ENCODE results near the gene FIGN. TPM values are rescaled to one million over a fixed set of nuclear protein-coding genes. Genes with fewer than 3 reads are reported as not detected.
A peak's percentile ranks its signal among the peaks of the same experiment; 100 is the strongest.

The FIGN gene
- total RNA-seq, 2 donors from 2014 or later = 18.6 to 20.5 TPM

GRCh38 chr2:163604941-163605555 is 130.8 kb downstream of the FIGN start:
- DNase-seq = no peak
- no peaks in the 10 kb centered on the region for H3K9me3 ChIP-seq (ENCODE audit: control insufficient read depth, low read length)
- no peak overlapping the region for H3K9ac ChIP-seq (ENCODE audit: extremely low read depth, low read length, poor library complexity, severe bottlenecking)
- no peaks in the 10 kb centered on the region for H3K4me1 ChIP-seq (ENCODE audit: control insufficient read depth, insufficient read depth, low read length)
- Mint-ChIP-seq H3K4me1 (peaks cover 22% of the 10 kb centered on the region), H3K27ac (no peak overlapping the region), H3K27me3 (ENCODE audit: insufficient read depth) (no peaks in the 10 kb centered on the region), H3K9me3 (no peaks in the 10 kb centered on the region), H3K36me3 (ENCODE audit: low read depth) (peaks cover 3% of the 10 kb centered on the region), H3K4me3 (no peak overlapping the region)
- TF ChIP-seq CTCF (conservative IDR thresholded peaks at IDR 0.05) = no peak
- no peak overlapping the region for H3K4me3 ChIP-seq (ENCODE audit: low read length)
- H3K27me3 ChIP-seq (ENCODE audit: control insufficient read depth, insufficient read depth, low read length, poor library complexity, severe bottlenecking) = no peaks in the 10 kb centered on the region
- peaks cover 5% of the 10 kb centered on the region for H3K36me3 ChIP-seq (ENCODE audit: control insufficient read depth, insufficient read depth, low read length)
- 80 to 97% methylated on average over 1 to 4 of the region's 4 CpGs for WGBS, 2 experiments (ENCODE audit: insufficient coverage in 1 of 2, insufficient read length in 1 of 2)
- H3K27ac ChIP-seq (ENCODE audit: low read depth, low read length) = peak overlapping the region; percentile 5

GRCh38 chr2:163602196-163602595 is 133.6 kb downstream of the FIGN start:
- H3K36me3 Mint-ChIP-seq (ENCODE audit: low read depth) = no peaks in the 10 kb centered on the region
- H3K27me3 ChIP-seq (ENCODE audit: control insufficient read depth, insufficient read depth, low read length, poor library complexity, severe bottlenecking) = no peaks in the 10 kb centered on the region
- H3K4me3 Mint-ChIP-seq = no peak overlapping the region
- WGBS, 2 experiments (ENCODE audit: insufficient coverage in 1 of 2, insufficient read length in 1 of 2) = 79% methylated on average over 3 of the region's 3 CpGs; no CpG with 5 or more reads in 1 of the 2 experiments
- H3K9ac ChIP-seq (ENCODE audit: extremely low read depth, low read length, poor library complexity, severe bottlenecking) = no peak overlapping the region
- H3K4me1 Mint-ChIP-seq = peaks cover 30% of the 10 kb centered on the region
- no peaks in the 10 kb centered on the region for H3K9me3 ChIP-seq (ENCODE audit: control insufficient read depth, low read length)
- TF ChIP-seq CTCF (conservative IDR thresholded peaks at IDR 0.05) = no peak
- H3K9me3 Mint-ChIP-seq = no peaks in the 10 kb centered on the region
- no peaks in the 10 kb centered on the region for H3K27me3 Mint-ChIP-seq (ENCODE audit: insufficient read depth)
- DNase-seq = no peak
- no peaks in the 10 kb centered on the region for H3K36me3 ChIP-seq (ENCODE audit: control insufficient read depth, insufficient read depth, low read length)
- no peak overlapping the region for H3K4me3 ChIP-seq (ENCODE audit: low read length)
- H3K27ac Mint-ChIP-seq = no peak overlapping the region
- H3K27ac ChIP-seq (ENCODE audit: low read depth, low read length) = peak overlapping the region; percentile 21
- peaks cover 5% of the 10 kb centered on the region for H3K4me1 ChIP-seq (ENCODE audit: control insufficient read depth, insufficient read depth, low read length)

- H3K27me3 Mint-ChIP-seq (ENCODE audit: insufficient read depth) = no peaks in the 10 kb centered on the region
- H3K9ac ChIP-seq (ENCODE audit: extremely low read depth, low read length, poor library complexity, severe bottlenecking) = no peak overlapping the region
- H3K27ac ChIP-seq (ENCODE audit: low read depth, low read length) = peak overlapping the region; percentile 21
- DNase-seq = peak; percentile 58
- no peaks in the 10 kb centered on the region for H3K36me3 Mint-ChIP-seq (ENCODE audit: low read depth)
- H3K9me3 ChIP-seq (ENCODE audit: control insufficient read depth, low read length) = no peaks in the 10 kb centered on the region
- TF ChIP-seq CTCF (conservative IDR thresholded peaks at IDR 0.05) = no peak
- H3K4me3 Mint-ChIP-seq = no peak overlapping the region
- H3K36me3 ChIP-seq (ENCODE audit: control insufficient read depth, insufficient read depth, low read length) = no peaks in the 10 kb centered on the region
- H3K4me1 Mint-ChIP-seq = peaks cover 28% of the 10 kb centered on the region
- no peaks in the 10 kb centered on the region for H3K27me3 ChIP-seq (ENCODE audit: control insufficient read depth, insufficient read depth, low read length, poor library complexity, severe bottlenecking)
- H3K9me3 Mint-ChIP-seq = no peaks in the 10 kb centered on the region
- H3K4me3 ChIP-seq (ENCODE audit: low read length) = no peak overlapping the region
- peak overlapping the region; percentile 61 for H3K27ac Mint-ChIP-seq
- H3K4me1 ChIP-seq (ENCODE audit: control insufficient read depth, insufficient read depth, low read length) = peaks cover 5% of the 10 kb centered on the region
- WGBS, 2 experiments (ENCODE audit: insufficient coverage in 1 of 2, insufficient read length in 1 of 2) = 11 to 29% methylated on average over 4 to 7 of the region's 7 CpGs
Measured at GRCh38 chr2:163601377-163601776, 134.4 kb downstream of the FIGN start.

Data from endodermal cell (in vitro differentiated cells).